Kidney (tissue), 14 donors: ENCODE measurements around the gene LIN37. TPM values are rescaled to one million over a fixed set of nuclear protein-coding genes. Genes with fewer than 3 reads are reported as not detected.

ENCODE experiments used
- DNase-seq, 5 donors: peaks; one replicate each; pipeline ENCODE4 v3.0.0-alpha.2; 2013 to 2020
- FAIRE-seq: peaks from 2 replicates; lab custom pipeline; 2012; peaks lifted over from hg19 to GRCh38; lab: Jason Lieb, UNC
- H3K27ac ChIP-seq, 2 donors: one replicate each; pipeline ENCODE4 v1.7.0; 2013; ENCODE audit warnings: low read depth in 2 of 2, low read length in 2 of 2, inconsistent platforms in 1 of 2
- H3K27me3 ChIP-seq: one replicate; pipeline ENCODE4 v1.7.1; 2013; ENCODE audit warnings: low read length, inconsistent platforms; ENCODE audit not compliant: control insufficient read depth, insufficient read depth
- H3K36me3 ChIP-seq, 3 donors: one replicate each; pipeline versions ENCODE4 v1.7.0 to v1.7.1; 2013; ENCODE audit warnings: low read length in 3 of 3, control low read depth in 1 of 3, inconsistent platforms in 1 of 3; ENCODE audit not compliant: insufficient read depth in 3 of 3, control insufficient read depth in 2 of 3
- H3K4me1 ChIP-seq, 3 donors: one replicate each; pipeline versions ENCODE4 v1.7.0 to v1.7.1; 2013; ENCODE audit warnings: low read length in 3 of 3, inconsistent platforms in 1 of 3, low read depth in 1 of 3; ENCODE audit not compliant: control insufficient read depth in 2 of 3, insufficient read depth in 2 of 3
- H3K4me3 ChIP-seq, 3 donors: one replicate each; pipeline versions ENCODE4 v1.7.0 to v1.8.1; 2013; ENCODE audit warnings: low read length in 3 of 3, control low read depth in 1 of 3, inconsistent platforms in 1 of 3
- H3K9ac ChIP-seq, 3 donors: one replicate each; pipeline versions ENCODE4 v1.7.0 to v1.7.1; 2013; ENCODE audit warnings: low read length in 3 of 3, control low read depth in 1 of 3, inconsistent platforms in 1 of 3
- H3K9me3 ChIP-seq, 3 donors: one replicate each; pipeline versions ENCODE4 v1.7.0 to v1.7.1; 2013; ENCODE audit warnings: low read length in 3 of 3, control low read depth in 1 of 3, inconsistent platforms in 1 of 3; ENCODE audit not compliant: control insufficient read depth in 2 of 3, insufficient read depth in 1 of 3
- CTCF ChIP-seq: IDR thresholded peaks from 3 replicates; pipeline ENCODE4 v1.5.1; 2012; ENCODE audit warnings: mild to moderate bottlenecking, moderate library complexity, borderline replicate concordance; ENCODE audit not compliant: insufficient read depth; ENCODE audit errors: extremely low read depth
- intact Hi-C: fragments of 100-400 bp; cut with DNase I; formaldehyde crosslinking; loops from one replicate; pipeline ENCODE4 v1.11.1; 2022
- polyA plus RNA-seq: library from polyadenylated mRNA; stranded (reverse); fragments of 350-450 nt; fragmentation: Illumina TruSeq; extraction: RNeasy Lipid Tissue Mini Kit (QIAGEN cat#74804); gene quantifications from one replicate; pipeline ENCODE4 v1.2.3, GENCODE V29; 2014; ENCODE audit warnings: low read depth, low replicate concordance; ENCODE audit not compliant: insufficient read depth
- total RNA-seq: library from RNA; stranded (reverse); fragmentation: NEBNext Ultra II Directional; extraction: Animal tissue kit (Norgen Biotek cat#: 25700); gene quantifications from one replicate; pipeline ENCODE4 v1.2.1, GENCODE V29; 2021
- donor health status: control.
- donor health status: control.
- donor health status: control.
- donor health status: control.
- donor health status: control.
- donor health status: DM: yes; HTN: yes; CAD: no.
- donor health status: Normal renal cell carcinoma (clear cell type).

The LIN37 gene
- total and polyA plus RNA-seq, 2 donors from 2014 or later, result 11.2 to 11.4 TPM

- no peak for FAIRE-seq
- no peak overlapping the region for H3K4me3 ChIP-seq
These were observed 18.1 kb upstream of the LIN37 start for GRCh38 chr19:35730326-35730725.

GRCh38 chr19:35731353-35731752 lies 17.0 kb upstream of the LIN37 start:
- DNase-seq (no peak), FAIRE-seq (no peak)
- no peak overlapping the region for H3K4me3 ChIP-seq
- H3K4me1 ChIP-seq, result no peaks in the 10 kb centered on the region
- TF ChIP-seq CTCF, result no peak
- no peak overlapping the region for H3K9ac ChIP-seq
- H3K9me3 ChIP-seq, result no peaks in the 10 kb centered on the region
- H3K27ac ChIP-seq, result no peak overlapping the region
- intact Hi-C loops, result no loop called here
- peaks cover 2 to 68% (median 34%) of the 10 kb centered on the region in 3 donors for H3K36me3 ChIP-seq
- H3K27me3 ChIP-seq, result no peaks in the 10 kb centered on the region

More at GRCh38 chr19:35730326-35730725, 18.1 kb upstream of the LIN37 start:
- Histone ChIP-seq H3K27me3 (no peaks in the 10 kb centered on the region), H3K27ac (no peak overlapping the region), H3K36me3 (peaks cover 5 to 75% (median 41%) of the 10 kb centered on the region in 3 donors), H3K9ac (no peak overlapping the region), H3K4me1 (no peaks in the 10 kb centered on the region), H3K9me3 (no peaks in the 10 kb centered on the region)
- intact Hi-C loops, result no loop called here
- no peak for DNase-seq
- TF ChIP-seq CTCF, result no peak

GRCh38 chr19:35731779-35732405 lies 16.5 kb upstream of the LIN37 start:
- no peak for FAIRE-seq
- no peaks in the 10 kb centered on the region for H3K27me3 ChIP-seq
- peaks cover 0 to 63% (median 31%) of the 10 kb centered on the region in 3 donors for H3K36me3 ChIP-seq
- intact Hi-C loops, result no loop called here
- H3K9ac ChIP-seq, result no peak overlapping the region
- no peak for TF ChIP-seq CTCF
- no peaks in the 10 kb centered on the region for H3K4me1 ChIP-seq
- H3K9me3 ChIP-seq, result no peaks in the 10 kb centered on the region
- H3K4me3 ChIP-seq, result no peak overlapping the region
- H3K27ac ChIP-seq, result no peak overlapping the region
- no peak for DNase-seq
